ENCODE measurements around the gene ERN1.
"Not testable (repeated sequence)": the region's sequence is repeated elsewhere in the genome, so short reads cannot be mapped to it uniquely, and the experiment has no call there.

The ERN1 gene

GRCh38 chr17:64129765-64130558 lies at the start of gene ERN1:
Gene ERN1 (minus strand): TSS chr17:64130144. CDS start chr17:64130029, 115 bp downstream.
- peak; percentile 66 for DNase-seq (ENCODE audit: low read depth, low spot score)

DNA sequence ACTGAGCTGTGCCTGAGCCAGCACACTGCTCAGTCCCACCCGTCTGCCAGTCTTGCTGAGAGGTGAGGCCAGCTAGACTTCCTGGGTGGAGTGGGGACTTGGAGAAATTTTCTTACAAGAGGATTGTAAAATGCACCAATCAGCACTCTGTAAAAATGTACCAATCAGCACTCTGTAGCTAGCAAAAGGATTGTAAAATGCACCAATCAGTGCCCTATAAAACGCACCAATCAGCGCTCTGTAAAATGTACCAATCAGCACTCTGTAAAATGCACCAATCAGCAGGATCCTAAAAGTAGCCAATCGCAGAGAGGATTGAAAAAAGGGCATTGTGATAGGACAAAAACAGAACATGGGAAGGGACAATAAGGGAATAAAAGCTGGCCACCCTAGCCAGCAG lies 49.1 kb upstream of the ERN1 start:
- DNase-seq (ENCODE audit: low read depth, low spot score), result not testable (repeated sequence)

- DNase-seq (ENCODE audit: low read depth, low spot score), result no peak
Measured at GRCh38 chr17:64178011-64178825, 48.3 kb upstream of the ERN1 start.

- no peak for DNase-seq (ENCODE audit: low read depth, low spot score)
Measured at GRCh38 chr17:64177311-64178010, 47.5 kb upstream of the ERN1 start.

DNA sequence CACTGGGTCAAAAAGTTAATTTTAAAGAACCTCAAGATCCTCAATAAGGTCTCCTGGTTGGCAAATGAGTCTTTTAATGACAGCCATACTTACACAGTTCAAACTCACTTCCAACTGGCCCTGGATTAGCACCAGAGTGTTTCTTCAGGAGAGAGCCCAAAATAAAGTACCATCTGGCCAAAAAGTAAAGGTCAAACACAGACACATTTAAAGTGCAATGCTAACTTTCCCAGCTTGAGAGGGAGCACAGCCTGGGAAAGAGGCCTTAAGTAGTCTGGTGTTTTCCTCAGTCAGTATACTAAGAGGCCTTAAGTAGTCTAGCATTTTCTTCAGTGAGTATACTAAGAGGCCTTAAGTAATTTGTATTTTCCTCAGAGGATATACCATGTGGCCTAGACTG lies 46.6 kb upstream of the ERN1 start:
- no peak for DNase-seq (ENCODE audit: low read depth, low spot score)

- DNase-seq (ENCODE audit: low read depth, low spot score), result no peak
Measured at GRCh38 chr17:64174686-64175456, 44.9 kb upstream of the ERN1 start.

GRCh38 chr17:64173646-64174045 lies 43.7 kb upstream of the ERN1 start:
- no peak for DNase-seq (ENCODE audit: low read depth, low spot score)

- no peak for DNase-seq (ENCODE audit: low read depth, low spot score)
Measured at GRCh38 chr17:64172510-64172909, 42.6 kb upstream of the ERN1 start.

GRCh38 chr17:64171041-64171440 lies 41.1 kb upstream of the ERN1 start:
- no peak for DNase-seq (ENCODE audit: low read depth, low spot score)

DNA sequence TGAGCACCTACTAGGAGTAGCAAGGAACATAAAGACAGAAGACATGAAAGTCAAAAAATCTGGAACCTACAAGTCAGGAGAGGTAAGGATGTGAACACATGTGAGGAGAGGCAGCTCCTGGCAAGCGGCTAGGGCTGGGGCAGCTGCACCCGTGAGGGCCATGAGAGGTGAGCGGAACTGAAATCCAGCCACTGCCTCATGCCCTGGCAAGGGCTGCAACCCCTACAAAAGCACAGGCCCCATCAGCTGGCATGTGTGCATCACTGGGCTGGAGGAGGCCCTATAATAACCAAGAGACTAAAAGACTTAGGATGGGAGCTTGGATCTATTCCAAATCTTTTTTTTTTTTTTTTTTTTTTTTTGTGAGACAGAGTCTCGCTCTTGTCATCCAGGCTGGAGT lies 40.3 kb upstream of the ERN1 start:
- no peak for DNase-seq (ENCODE audit: low read depth, low spot score)

- DNase-seq (ENCODE audit: low read depth, low spot score), result not testable (repeated sequence)
Measured at GRCh38 chr17:64167666-64168065, 37.7 kb upstream of the ERN1 start.

- DNase-seq (ENCODE audit: low read depth, low spot score), result no peak
Measured at GRCh38 chr17:64166876-64167275, 36.9 kb upstream of the ERN1 start.

DNA sequence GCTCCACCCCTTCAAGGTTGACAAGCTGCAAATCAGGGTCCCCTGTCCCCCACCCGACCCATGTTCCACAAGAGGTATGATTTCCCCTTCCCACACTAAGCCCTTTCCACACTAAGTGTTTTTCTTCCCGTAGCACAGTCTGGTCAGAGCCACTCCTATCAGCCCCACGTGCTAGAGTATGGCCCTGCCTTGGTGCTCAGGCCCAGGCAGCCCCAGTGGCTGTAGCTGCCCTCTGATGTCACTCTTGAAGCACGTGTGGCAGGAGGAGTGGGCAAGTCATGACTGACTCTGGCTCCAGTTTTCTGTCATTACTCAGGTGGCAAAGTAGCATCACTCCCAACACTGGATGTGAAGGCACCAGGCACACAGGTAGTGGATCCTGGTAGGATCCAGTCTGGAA lies 35.4 kb upstream of the ERN1 start:
- no peak for DNase-seq (ENCODE audit: low read depth, low spot score)

GRCh38 chr17:64164596-64165285 lies 34.8 kb upstream of the ERN1 start:
- DNase-seq (ENCODE audit: low read depth, low spot score), result no peak

- no peak for DNase-seq (ENCODE audit: low read depth, low spot score)
Measured at GRCh38 chr17:64163468-64163867, 33.5 kb upstream of the ERN1 start.

- no peak for DNase-seq (ENCODE audit: low read depth, low spot score)
Measured at GRCh38 chr17:64162554-64162953, 32.6 kb upstream of the ERN1 start.

DNA sequence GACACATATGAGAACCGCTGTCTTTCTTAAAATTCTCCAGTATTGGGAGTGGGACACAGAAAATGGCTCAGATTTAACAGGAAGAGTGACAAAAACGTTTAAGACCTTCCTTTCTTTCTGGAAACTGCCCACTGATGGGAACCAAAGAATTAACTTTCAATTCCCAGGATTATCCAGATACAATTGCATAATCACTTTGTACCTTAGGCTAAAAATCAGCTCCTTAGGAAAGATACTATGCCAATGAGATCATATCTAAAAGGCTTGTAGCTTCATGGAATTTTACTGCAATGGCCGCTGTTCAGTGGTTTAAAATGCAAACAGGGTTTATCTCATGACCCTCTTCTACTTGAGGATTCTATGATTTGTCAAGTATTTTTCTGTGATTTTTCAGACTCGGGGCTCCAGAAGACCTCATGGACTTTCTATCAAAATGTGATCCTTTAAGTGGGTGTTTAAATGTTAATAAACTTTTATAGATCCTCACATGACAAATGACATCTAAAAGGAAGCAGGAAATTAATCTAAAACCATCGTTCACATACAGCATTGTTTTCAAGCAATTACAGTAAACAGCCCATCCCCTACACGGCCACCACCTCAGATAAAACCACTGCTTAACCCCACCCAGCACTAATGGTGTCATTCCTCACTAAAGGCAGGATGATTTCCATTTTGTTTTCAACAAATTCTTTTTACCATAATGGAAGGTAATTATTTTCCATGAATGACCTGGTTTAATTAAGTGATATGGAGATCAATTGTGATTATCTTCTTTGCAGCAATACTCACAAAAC lies 31.6 kb upstream of the ERN1 start:
- DNase-seq (ENCODE audit: low read depth, low spot score), result no peak

GRCh38 chr17:64160378-64160777 lies 30.4 kb upstream of the ERN1 start:
- DNase-seq (ENCODE audit: low read depth, low spot score), result no peak

GRCh38 chr17:64158831-64159590 lies 29.1 kb upstream of the ERN1 start:
- no peak for DNase-seq (ENCODE audit: low read depth, low spot score)
